Colon (tissue), 2 donors: ENCODE measurements around the gene CD44.

Experiments used
- FAIRE-seq: peaks from 2 replicates; lab custom pipeline; 2012; peaks lifted over from hg19 to GRCh38; lab: Jason Lieb, UNC
- donor health status: control.
- donor health status: control.

CD44 gene

DNA sequence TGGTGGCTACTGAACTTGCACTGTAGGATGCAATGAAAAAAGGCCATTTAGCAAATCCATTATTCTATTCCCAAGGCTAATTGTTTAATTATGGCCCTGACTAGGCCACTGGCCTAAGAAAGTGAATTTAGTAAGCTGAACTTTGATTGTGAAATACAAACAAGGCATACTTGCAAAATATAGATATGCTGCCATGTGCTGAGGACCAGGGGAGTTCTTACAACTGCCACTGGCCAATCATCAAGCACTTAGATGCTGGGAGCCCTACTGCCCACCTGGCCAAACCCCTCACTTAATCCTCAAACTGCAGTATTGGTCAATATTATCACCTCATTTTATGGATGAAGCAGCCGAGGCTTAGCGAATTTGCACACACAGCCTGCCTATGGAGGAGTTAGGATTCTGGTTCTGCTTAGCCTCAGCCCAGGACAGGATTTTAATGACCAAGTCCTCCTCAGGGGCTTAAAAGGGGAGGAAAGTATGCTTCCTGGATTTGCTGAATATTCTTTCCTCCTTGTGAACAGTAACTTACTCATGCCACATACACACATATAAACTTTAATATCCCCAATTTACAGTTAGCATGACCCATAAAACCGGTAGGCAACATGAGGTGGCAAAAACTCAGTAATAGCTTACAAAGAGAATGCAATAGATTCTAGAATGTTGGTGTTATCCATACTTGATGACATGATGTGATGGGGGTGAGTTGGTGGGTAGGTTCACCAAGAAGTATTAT lies 39.3 kb downstream of the CD44 start:
- FAIRE-seq, result no peak

DNA sequence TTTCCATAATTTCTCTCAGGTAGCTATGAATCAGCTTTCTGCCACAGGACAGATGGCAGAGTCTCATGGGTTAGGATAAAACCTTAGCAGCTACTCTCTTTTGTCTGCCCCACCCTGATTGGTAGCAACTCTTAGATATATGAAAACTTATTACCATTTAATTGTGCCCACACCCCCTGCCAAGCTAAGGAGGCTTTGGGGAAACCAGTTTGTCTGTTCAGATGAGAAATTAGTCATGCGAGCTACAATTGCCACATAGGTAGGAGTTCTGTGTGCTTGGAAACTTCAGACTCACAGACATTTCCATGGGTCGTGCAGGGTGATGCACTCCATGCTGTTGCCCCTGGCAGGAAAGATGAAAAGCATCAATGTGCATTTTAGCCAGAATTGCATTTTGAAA lies 39.9 kb downstream of the CD44 start:
- no peak for FAIRE-seq

DNA sequence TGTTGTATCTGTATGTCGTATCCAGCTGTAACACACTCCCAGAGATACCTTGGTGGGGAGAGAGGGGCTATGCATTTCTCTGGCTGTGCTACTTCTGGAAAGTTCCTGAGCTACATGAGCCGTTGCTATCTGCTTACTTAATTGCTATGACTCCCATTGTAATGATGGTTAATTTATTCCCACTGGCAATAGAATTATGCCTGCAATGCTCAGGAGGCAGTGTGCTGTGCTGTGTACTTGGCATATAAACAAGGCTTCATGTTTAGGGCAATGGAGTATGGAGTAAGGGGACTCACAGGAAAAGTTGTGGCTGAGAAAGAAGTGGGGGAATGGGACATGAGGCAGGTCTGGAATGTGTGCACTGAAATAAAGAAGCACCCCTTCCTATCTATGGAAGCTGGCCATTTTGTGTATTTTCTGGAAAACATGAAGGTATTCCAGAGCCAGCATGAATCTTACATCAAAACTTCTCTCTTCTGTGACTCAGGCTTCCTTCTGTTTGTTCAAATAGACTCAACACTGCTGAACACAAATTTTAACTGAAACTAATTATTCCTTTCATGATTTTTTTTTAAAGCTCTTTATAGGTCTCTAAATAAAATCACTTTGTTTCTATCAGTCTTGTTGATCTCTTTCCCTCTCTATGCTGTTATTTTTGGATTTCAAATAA lies 40.6 kb downstream of the CD44 start:
- FAIRE-seq, result no peak

DNA sequence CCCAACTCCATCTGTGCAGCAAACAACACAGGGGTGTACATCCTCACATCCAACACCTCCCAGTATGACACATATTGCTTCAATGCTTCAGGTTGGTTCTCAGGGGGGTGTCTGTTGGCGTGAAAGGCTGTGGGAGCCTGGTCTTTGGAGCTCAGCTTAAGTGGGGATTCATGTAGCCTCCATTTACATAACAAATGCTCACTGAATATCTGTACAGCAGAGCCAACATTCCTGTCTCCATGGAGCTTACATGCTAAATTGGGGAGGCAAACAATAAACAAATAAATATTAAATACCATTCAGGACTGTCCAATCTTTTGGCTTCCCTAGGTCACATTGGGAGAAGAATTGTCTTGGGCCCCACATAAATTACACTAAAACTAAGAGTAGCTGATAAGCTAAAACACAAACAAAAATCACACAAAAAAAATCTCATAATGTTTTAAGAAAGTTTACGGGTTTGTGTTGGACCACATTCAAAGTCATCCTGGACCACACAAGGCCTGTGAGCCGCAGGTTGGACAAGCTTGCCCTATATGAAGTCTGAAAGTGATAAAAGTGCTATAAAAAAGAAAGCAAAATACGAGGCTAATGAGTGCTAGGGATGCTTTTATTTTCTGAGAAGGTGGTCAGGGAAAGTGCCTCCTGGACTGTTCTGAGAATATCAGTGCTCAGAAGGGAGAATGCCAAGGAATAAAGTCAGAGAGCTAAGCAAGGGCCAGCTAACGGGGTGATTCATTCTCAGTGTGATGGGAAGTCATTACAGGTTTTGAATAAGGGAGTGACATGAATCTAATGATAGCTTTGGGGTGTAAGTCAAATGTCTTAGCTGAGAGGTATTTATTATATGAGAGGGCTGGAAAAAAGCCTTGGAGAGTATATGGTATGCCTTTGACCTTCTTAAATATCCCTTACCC lies 41.6 kb downstream of the CD44 start:
- no peak for FAIRE-seq

DNA sequence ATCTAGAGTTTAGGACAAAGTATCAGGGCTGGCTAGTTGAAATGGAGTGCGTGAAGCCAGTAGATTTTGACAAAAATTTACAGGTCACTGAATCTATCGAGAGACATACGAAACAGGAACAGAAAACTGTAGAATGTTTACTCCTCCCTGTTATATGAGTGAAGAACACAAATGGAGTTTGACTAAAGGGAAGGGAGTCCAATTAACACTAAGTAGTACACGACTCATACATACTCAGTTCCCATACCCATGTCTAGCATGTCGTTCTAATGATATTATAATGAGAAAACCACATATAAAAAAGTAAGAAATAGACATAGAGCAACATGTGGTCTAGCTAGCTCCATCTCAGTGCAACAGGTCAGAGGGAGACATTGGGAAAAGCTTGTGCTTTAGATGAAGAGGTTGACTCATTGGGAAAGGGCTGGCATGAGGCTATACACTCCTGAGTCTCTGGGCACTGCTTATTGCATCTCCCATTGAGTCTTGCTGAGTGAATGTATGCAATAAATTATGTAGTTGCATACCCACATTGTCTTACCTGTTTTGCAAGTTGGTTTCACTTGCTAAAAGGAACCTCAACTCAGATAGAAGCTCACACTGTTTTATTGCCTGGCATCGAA lies 43.5 kb downstream of the CD44 start:
- FAIRE-seq, result no peak

DNA sequence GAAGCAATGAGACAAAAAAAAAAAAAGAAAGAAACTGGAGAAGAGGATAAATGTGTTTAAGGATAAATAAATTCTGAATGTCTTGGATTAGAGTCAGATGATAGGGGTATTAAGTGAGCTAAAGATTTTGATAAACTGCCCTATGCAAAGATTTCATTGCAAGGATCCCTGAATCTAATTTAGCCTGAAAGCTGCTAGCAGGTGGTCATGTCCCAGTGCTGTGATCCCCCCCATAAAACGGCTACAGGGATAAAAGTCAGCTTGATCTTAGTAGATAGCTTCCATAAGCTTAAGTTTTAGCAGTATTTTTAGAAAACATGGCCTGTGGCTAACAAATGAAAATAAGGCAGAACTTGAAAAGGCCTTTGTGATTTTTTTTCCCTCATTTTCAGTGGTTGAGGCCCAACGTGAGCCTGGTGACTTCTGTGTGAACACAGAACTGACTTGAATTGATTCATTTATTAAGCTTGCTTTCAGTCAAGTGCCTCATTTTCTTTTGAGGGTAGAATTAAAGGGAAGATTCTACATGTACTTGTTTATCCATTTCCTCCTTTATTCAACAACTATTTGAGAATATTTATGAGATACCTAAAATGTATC lies 44.5 kb downstream of the CD44 start:
- FAIRE-seq, result no peak

DNA sequence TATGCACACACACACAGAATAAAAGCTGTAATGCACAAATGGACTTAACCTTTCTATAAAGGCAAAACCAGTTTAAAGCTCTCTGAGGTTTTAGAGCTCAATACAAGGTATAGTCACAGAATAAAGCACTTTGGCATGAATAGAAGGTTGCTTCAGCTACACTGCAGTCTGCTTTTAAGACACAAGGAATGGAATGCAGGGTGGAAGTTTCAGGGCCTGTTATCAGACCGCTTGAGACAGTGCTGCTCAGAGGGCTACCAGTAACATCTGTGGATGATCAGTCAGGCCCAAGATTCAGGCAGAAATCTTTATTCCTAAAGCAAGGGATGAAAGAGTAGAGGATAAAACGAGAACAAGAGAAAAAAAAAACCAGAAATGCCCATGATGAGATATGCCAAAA lies 46.7 kb downstream of the CD44 start:
- no peak for FAIRE-seq

DNA sequence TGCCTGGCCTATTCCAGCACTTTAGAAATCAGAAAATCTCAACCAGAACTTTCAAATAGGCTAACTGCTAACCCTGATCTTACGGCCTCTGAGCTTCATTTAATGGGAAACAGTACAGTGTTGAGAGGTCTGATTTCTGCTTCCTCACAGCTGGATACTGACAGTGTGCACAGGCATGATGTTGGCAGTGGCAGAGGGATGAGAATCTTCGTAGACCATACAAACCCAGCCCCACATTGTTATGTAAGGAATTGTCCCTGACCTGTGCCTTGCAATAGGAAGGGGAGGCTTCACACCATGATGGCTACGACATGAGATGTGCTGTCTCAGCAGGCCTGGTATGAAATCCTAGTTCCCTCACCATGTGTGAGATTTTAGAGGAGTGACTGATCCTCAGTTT lies 49.0 kb downstream of the CD44 start:
- FAIRE-seq, result no peak

DNA sequence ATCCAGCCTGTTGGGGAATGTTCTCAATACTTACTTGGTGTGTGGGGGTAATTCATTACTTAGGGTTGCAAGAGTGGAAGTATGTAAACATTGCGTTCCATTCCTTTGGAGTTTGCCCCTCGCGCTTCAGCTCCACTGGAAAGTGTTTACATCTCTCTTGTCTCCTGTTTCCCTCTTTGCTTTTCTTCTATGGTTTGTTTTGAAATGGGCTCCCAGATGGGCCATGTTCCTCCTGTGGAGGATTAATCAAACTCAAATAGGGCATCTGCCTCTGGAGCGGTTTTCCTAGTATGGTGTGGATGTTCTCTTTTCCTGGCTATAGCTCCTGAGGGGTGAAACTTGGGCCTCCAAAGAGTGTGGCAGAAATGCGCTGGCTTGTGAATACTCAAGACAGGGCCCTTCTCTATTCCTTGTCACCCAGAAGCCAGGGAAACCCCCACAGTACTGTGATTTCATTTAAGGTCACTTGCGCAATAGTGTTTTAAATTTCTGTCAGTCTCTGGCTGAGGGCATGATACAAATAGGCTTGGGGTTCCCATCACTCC lies 51.9 kb downstream of the CD44 start:
- FAIRE-seq, result no peak

DNA sequence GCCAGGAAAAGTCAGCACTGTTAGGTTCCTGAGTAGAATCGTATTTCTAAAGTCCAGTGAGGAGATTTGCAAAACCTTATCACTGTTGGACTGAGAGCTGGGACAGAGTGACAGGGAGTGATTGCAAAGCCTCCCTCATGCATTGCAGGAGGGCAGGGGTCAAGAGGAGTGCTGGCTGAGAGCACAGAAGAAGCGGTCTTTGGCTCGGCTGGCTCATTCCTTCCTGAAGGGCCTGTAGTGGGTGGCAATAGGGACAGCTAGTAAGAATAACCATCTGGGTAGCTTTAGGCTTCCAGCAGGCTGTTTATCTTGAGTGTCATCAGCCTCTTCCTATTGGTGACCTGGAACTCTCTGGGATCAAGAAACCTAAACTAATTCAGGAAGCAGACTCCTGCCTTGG lies 53.4 kb downstream of the CD44 start:
- FAIRE-seq, result no peak

DNA sequence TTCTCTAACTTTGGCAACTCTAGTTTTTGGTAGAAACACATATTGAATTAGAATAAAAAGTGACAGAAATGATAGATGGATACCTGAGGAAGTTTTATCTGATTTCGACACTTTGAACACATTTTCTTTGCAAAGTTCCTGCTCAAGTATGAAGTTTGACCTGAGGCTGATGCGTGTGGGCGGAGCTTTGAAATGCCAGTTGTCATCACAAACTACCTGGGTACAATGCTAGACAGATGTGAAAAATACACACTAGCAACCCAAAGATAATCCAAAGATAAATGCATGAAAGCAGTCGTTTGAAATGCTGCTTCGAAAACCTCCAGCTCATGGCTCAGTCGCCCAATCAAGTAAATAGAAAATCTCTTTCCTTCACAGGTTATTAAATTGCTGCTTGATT lies 54.8 kb downstream of the CD44 start:
- FAIRE-seq, result no peak

DNA sequence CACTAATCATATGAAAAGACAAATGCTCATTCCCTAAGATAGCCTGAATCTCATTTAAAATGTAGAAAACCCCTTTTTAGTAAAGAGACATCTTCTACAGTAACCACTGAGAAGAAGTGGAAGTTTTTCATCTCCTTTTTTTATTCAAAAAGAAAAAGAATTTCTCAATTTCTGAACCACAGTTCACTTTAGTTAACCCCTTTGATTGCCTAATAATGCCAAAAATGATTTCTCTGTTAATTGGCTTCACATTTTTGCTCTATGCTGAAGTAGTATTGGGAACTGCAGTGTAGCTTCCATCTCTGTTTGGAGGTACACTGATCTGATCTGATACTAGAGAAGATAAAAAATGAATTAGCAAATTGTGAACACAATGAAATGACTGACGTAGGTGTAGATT lies 58.3 kb downstream of the CD44 start:
- FAIRE-seq, result no peak

DNA sequence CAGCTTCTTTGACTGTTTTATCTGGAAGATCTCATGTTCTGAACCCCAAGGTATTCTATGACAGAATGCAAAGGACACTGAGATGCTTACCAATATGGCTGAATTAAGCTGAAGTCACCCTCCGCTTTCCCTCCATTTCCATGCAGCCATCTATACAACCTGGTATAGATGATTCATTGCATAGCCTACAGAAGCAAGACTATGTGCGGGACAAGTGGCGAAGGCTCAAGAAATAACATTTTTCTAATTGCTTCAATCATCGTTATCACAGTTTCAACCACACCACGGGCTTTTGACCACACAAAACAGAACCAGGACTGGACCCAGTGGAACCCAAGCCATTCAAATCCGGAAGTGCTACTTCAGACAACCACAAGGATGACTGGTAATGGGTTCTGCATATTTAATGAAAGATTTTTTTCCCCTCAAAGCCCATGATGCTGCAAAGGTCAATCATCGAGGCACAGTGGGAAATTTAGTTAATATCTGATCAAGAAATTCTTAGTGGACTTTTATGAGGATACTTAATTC lies 61.9 kb downstream of the CD44 start:
- no peak for FAIRE-seq

DNA sequence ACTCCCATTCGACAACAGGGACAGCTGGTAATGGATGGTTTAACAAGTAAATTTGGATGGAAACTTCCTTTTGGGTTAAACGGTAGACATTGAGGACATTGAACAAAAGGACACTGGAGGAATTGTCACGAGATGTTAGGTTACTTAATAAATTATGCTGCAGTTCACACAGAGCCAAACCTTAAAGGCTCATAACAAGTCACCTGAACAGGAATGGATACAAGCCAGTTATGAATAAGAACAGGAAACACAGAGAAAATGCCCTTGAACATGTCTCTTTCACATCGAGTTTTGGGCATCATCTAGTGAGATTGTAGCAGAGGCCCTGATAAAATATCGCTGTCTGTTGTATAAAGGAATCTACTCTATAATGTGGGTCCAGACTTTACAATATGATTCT lies 65.6 kb downstream of the CD44 start:
- FAIRE-seq, result no peak

DNA sequence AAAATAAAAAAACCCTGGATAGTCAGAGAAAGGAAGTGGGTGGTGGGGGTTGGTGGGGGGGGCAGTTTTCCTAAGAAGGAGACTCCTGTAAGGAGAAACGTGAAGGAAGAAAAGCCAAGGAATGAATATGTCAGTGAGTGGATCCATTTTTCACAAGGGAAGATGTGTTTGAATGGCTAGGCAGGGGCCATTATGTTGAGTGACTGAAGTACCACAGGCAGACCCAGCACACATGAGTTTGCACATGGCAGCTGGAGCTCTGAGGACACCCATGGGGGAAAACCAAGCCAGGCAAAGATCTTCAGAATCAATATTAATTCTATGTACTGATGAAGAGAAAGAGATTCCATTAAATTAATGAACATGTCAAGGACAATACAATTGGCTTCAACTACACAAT lies 67.6 kb downstream of the CD44 start:
- no peak for FAIRE-seq

DNA sequence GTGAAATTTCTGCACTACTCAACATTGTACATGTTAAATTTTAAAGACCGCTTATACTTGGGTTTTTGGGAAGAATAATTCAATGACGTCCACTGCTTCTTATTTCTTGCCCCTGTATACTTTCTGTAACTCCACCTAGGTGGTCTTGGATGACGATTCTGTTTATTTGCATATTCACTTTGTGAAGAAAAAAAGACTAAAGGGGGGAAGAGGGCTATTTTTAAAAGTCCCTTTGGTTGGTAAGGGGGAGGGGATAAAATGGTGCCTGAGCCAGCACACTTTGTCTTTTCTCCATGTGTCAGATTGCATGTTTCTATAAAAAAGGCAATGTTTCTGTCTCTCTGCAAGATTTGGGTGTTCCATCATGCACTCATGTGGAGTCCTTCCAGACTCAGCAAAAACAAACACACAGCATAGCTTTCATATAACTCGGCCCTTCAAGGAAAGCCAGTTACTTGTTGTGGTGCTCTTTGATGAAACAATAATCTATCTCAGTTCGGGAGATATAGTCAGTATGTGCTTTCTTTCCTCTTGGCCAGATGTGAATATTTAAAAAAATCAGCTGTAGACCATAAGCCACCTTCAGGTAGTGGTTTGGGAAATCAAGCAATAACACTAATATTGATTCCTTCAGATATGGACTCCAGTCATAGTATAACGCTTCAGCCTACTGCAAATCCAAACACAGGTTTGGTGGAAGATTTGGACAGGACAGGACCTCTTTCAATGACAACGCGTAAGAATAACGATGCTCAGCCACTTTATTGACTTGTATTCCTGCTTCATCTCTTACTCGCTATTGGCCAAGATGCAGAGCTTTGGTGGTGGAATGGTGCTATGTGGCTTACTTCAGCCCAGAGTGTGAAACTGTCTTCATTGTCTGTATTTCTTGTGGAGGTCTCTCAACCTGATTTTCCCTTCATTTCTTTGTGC lies 68.8 kb downstream of the CD44 start:
- no peak for FAIRE-seq

DNA sequence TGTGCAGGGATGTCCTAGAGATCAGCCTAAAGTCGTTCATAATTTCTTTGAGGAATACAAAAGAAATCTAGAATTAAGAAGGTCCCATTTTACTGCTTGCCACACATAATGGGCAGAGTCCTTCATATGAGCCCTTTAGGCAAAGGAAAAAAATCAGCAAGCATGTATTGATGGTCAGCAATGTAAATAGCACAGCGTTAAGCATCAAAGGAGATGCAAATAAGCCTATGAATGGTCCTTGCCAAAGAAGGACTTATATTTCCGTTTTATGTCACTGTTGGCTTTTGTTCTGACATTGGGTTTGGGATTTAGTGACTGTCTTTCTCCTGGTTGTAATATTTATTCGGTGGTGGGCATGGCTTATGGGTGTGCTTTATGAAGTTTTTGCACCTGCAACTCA lies 69.8 kb downstream of the CD44 start:
- no peak for FAIRE-seq

DNA sequence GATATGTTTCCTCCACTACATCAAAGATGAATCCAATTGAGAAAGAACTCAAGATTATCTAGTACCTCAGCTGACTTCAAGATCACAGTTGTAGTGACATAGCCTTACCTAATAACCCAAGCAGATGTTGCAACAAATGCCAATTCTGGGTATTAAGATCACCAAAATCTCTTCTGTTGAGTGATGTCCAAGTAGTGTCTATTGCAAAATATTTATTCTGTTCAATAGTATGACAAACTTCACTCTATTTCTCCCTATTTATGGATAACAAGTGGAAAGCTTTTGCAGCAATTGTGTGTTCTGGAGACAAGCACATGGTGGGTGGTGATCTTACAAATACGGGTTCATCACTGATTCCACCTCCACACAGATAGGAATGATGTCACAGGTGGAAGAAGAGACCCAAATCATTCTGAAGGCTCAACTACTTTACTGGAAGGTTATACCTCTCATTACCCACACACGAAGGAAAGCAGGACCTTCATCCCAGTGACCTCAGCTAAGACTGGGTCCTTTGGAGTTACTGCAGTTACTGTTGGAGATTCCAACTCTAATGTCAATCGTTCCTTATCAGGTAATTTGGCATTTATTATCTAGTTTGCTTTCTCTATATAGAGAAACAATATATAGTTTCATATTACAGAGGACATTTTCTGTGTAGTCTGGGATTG lies 72.0 kb downstream of the CD44 start:
- FAIRE-seq, result no peak

DNA sequence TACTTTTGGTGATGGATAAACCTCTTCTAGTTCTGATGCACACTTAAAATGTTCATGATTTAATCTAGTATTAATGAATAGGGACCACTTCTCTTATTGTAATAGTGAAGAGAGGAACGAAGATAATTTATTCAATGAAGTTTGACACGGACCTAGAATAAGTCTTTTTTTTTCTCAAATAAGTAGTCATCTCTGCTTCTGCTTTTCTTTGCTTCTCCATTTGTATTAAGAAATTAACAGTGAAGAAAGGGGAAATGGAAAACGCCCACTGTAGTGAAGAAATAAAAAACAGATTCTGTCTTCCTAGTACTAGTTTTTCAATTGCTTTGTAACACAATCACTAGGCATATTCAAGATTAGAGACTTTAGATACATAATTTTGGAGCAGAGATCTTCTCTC lies 73.0 kb downstream of the CD44 start:
- no peak for FAIRE-seq

DNA sequence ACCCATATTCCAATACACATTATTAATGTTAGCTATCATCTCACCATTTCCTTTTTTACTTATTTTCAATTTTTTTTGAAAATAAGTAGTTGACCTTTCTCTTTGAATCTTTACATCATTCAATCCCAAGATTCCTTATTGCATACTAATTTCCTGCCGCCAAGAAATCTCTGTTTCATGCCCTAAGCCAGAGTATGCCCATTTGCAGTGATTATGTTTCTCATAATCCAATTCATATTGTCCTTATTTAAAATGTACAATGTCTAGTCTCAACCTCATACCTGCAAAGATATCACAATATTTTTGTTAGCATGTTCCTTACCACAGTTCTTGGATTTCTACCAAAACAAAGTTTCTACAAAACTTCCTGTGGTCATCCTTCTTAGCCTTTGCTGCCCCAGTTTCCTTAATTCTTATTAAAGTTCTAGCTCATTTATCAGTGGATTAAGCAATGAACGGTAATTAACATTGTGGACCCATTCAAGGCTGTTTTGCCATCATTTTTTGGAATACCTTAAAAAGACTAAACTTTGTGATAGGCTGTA lies 75.3 kb downstream of the CD44 start:
- FAIRE-seq, result no peak
